Chondrocyte (in vitro differentiated cells): ENCODE measurements around the gene SEC11A. TPM values are rescaled to one million over a fixed set of nuclear protein-coding genes. Genes with fewer than 3 reads are reported as not detected.
A peak's percentile ranks its signal among the peaks of the same experiment; 100 is the strongest.
"Not testable (repeated sequence)": the region's sequence is repeated elsewhere in the genome, so short reads cannot be mapped to it uniquely, and the experiment has no call there.

Source experiments
- DNase-seq: peaks from one replicate; pipeline ENCODE4 v3.0.0; 2021; ENCODE audit warnings: mixed read lengths, low spot score
- H3K27ac Mint-ChIP-seq: one replicate; pipeline ENCODE4 v1.8.0; 2021; ENCODE audit warnings: mild to moderate bottlenecking, moderate library complexity, mixed read lengths; ENCODE audit not compliant: unreplicated experiment
- H3K27me3 Mint-ChIP-seq: 2 replicates; pipeline ENCODE4 v1.8.0; 2021; ENCODE audit warnings: low read depth, mixed read lengths
- H3K36me3 Mint-ChIP-seq: 2 replicates; pipeline ENCODE4 v1.8.0; 2021; ENCODE audit warnings: low read depth, mixed read lengths
- H3K4me1 Mint-ChIP-seq: 2 replicates; pipeline ENCODE4 v1.8.0; 2021; ENCODE audit warnings: low read depth, mild to moderate bottlenecking, mixed read lengths
- H3K4me3 Mint-ChIP-seq: one replicate; pipeline ENCODE4 v1.8.0; 2021; ENCODE audit warnings: mild to moderate bottlenecking, moderate library complexity, mixed read lengths; ENCODE audit not compliant: unreplicated experiment
- H3K9me3 Mint-ChIP-seq: 2 replicates; pipeline ENCODE4 v1.8.0; 2021; ENCODE audit warnings: low read depth, mixed read lengths
- total RNA-seq: library from RNA; stranded (reverse); gene quantifications from 3 replicates; pipeline ENCODE4 v1.2.1, GENCODE V29; 2021
- TF ChIP-seq, protein P1 (sequence below): fragments of 200-600 bp; sonication (generic); IDR thresholded peaks from 2 replicates; pipeline ENCODE4 v1.5.0; 2021; ENCODE audit warnings: antibody characterized with exemption, mild to moderate bottlenecking, moderate library complexity

SEC11A gene
- total RNA-seq, 1 donor from 2014 or later: 195 TPM

DNA sequence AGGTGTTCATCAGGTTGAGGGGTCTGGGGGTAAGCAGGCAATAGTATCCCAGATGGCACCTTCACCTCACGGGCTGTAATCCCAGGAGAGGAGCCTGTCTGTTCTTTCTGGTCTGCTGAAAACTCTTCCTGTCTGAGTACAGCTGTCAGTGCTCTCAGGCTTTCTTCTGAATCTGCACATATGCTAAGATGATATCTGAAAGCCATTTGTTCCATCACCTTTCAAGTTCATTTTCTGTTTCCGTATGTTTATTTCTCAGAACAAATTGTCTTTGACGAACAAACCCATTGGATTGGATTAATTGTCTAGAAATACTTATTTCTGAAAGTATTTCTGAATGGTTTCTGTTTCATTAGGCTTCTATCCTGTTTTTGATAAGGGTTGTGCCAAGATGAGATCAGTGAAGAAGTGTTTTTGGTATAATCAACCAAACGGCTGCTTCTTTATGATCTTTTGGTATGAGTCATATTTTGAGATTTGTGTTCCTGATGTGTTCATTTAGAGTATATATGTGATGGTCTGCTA, 45.7 kb upstream of the SEC11A start:
- TF ChIP-seq, protein P1, sequence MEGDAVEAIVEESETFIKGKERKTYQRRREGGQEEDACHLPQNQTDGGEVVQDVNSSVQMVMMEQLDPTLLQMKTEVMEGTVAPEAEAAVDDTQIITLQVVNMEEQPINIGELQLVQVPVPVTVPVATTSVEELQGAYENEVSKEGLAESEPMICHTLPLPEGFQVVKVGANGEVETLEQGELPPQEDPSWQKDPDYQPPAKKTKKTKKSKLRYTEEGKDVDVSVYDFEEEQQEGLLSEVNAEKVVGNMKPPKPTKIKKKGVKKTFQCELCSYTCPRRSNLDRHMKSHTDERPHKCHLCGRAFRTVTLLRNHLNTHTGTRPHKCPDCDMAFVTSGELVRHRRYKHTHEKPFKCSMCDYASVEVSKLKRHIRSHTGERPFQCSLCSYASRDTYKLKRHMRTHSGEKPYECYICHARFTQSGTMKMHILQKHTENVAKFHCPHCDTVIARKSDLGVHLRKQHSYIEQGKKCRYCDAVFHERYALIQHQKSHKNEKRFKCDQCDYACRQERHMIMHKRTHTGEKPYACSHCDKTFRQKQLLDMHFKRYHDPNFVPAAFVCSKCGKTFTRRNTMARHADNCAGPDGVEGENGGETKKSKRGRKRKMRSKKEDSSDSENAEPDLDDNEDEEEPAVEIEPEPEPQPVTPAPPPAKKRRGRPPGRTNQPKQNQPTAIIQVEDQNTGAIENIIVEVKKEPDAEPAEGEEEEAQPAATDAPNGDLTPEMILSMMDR: no peak
- Mint-ChIP-seq H3K36me3 (peaks cover 5% of the 10 kb centered on the region), H3K4me1 (peaks cover 10% of the 10 kb centered on the region), H3K9me3 (no peaks in the 10 kb centered on the region), H3K27ac (no peak overlapping the region), H3K27me3 (no peaks in the 10 kb centered on the region), H3K4me3 (no peak overlapping the region)
- no peak for DNase-seq

DNA sequence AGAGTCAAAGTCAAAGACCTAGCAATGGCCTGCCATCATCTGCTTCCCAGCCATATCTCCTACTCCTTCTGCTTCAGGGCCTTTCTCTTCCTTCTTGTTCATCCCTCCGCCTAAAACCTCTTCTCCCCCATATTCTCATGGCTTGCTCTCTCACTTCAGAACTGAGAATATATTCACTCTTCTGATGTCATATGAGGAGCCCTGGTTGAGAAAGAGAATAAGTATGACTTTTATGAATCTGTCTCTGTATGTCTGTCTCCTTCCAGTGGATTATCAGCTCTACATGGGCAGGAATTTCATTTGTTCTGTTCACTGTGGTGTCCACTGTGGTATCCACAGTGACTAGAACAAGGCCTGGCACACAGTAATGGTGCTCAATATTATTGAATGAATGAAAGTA, 44.3 kb upstream of the SEC11A start:
- no peaks in the 10 kb centered on the region for H3K27me3 Mint-ChIP-seq
- peaks cover 19% of the 10 kb centered on the region for H3K4me1 Mint-ChIP-seq
- TF ChIP-seq, protein P1: no peak
- no peak for DNase-seq
- no peaks in the 10 kb centered on the region for H3K9me3 Mint-ChIP-seq
- H3K36me3 Mint-ChIP-seq: no peaks in the 10 kb centered on the region
- H3K27ac Mint-ChIP-seq: no peak overlapping the region
- no peak overlapping the region for H3K4me3 Mint-ChIP-seq

DNA sequence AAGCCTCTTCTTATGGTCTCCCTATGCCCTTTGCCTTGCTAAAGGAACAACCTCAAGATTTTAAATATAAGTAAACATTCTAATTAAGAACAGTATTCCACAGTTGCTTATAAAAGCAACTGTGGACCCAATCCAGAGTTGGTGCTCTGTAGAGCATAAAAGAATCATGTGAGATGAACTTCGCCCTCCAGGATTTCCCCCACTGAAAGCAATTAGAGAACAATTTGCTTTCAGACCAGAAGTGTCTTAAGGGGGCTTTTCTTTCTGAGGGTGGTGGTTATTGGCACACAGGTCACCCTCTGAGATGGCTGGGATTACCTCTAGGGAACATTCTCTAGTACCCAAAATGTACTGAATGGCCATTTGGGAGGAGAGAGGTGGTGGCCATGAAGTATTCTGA, 43.1 kb upstream of the SEC11A start:
- H3K4me3 Mint-ChIP-seq: no peak overlapping the region
- H3K9me3 Mint-ChIP-seq: no peaks in the 10 kb centered on the region
- H3K4me1 Mint-ChIP-seq: peaks cover 18% of the 10 kb centered on the region
- TF ChIP-seq, protein P1: no peak
- H3K27me3 Mint-ChIP-seq: no peaks in the 10 kb centered on the region
- H3K27ac Mint-ChIP-seq: no peak overlapping the region
- H3K36me3 Mint-ChIP-seq: no peaks in the 10 kb centered on the region
- DNase-seq: no peak

DNA sequence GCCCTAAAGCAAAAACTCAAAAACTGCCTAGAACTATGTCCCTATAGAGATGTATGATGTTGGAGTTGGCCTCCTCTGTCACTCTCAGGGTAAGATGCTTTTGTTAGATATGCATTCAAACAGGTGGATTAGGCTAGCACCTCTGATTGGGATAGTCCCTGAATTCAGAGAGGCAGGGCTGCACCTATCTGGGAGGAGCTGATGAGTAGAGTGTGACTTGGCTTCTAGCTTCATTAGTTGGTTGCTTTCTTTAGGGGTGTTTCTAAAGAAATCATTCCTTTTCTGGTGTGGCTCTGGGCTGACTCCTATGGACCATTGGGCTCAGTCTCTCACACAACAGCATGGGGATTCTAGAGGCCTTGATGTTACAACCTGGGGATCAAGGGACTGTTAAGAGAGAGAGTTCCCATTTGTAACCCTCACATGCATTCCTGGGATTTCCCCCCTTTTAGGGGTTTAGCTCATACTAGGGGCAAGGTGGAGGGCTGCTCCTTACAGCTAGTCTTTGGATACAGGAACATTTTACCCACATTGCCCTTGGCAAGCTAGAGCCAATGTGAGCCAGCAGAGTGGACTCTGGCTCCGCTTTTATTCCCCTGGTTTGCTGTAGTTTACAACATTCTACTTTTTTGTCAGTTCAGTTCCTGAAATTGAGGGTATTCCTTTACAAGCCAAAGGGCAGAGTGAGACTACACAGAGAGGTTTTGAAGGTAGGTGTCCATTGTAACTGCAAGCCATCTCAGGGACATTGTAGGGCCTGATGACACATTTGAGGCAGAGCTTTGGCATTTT, 40.0 kb upstream of the SEC11A start:
- Mint-ChIP-seq H3K27me3 (no peaks in the 10 kb centered on the region), H3K36me3 (no peaks in the 10 kb centered on the region), H3K27ac (no peak overlapping the region), H3K4me3 (no peak overlapping the region), H3K9me3 (no peaks in the 10 kb centered on the region), H3K4me1 (peaks cover 39% of the 10 kb centered on the region)
- no peak for DNase-seq
- TF ChIP-seq, protein P1: no peak

DNA sequence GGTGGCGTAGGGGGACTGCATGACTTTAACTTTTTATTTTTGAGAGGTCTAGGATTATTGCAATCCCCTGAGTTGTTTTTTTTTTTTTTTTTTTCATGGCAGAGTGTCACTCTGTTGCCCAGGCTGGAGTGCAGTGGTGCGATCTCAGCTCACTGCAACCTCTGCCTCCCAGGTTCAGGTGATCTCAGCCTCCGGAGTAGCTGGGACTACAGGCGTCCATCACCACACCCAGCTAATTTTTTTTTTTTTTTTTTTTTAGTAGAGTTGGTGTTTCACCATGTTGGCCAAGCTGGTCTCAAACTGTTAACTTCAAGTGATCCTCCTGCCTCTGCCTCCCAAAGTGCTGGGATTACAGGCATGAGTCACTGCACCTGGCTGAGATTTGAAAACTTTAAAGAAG, 39.0 kb upstream of the SEC11A start:
- not testable (repeated sequence) for H3K9me3 Mint-ChIP-seq, H3K27ac Mint-ChIP-seq, DNase-seq, H3K27me3 Mint-ChIP-seq, H3K4me3 Mint-ChIP-seq, H3K36me3 Mint-ChIP-seq
- peaks cover 50% of the 10 kb centered on the region for H3K4me1 Mint-ChIP-seq

DNA sequence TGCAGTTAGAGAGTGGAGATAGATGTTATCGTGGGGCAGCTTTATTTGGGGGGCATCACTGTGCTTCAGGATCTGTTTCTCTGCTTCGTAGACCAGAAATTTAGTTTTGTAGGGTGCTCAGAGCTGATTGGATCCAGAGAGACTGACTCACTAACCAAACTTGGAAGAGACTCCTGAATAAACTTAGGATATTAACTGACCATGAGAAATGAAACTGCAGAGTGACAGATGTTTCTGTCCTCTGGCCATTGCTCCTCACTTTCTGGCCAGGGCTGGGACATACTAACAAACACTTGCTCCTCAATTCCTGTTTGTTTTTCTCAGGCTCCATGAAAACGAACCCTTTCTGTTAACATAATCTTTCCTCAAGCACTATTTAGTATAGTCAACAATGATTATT, 36.8 kb upstream of the SEC11A start:
- Mint-ChIP-seq H3K36me3 (no peaks in the 10 kb centered on the region), H3K9me3 (no peaks in the 10 kb centered on the region), H3K27me3 (no peaks in the 10 kb centered on the region), H3K27ac (peak overlapping the region; percentile 86), H3K4me1 (peaks cover 60% of the 10 kb centered on the region), H3K4me3 (peak overlapping the region; percentile 43)
- TF ChIP-seq, protein P1: no peak
- DNase-seq: no peak
